Suppressor macrophage treated with lipopolysaccharide for 1 hour (primary cell): ENCODE measurements around the gene FSCB.
"Not testable (repeated sequence)": the region's sequence is repeated elsewhere in the genome, so short reads cannot be mapped to it uniquely, and the experiment has no call there.

ENCODE experiments used
- DNase-seq, 3 donors: peaks; one replicate each; pipeline ENCODE4 v3.0.0-alpha.2; 2020 to 2022

The FSCB gene

GRCh38 chr14:44507183-44507582, at the start of gene FSCB:
TSS of gene FSCB (minus strand) at chr14:44507283. CDS start at chr14:44506987, 296 bp downstream.
- DNase-seq: no peak

GRCh38 chr14:44531658-44532057, 24.6 kb upstream of the FSCB start:
- no peak for DNase-seq

- no peak for DNase-seq
Observed at GRCh38 chr14:44530475-44530874, 23.4 kb upstream of the FSCB start.

GRCh38 chr14:44529026-44529425, 21.9 kb upstream of the FSCB start:
- no peak for DNase-seq

GRCh38 chr14:44528180-44528579, 21.1 kb upstream of the FSCB start:
- DNase-seq: no peak

- no peak for DNase-seq
Observed at GRCh38 chr14:44525237-44525636, 18.2 kb upstream of the FSCB start.

GRCh38 chr14:44515668-44516067, 8.6 kb upstream of the FSCB start:
- DNase-seq: not testable (repeated sequence)

- DNase-seq: no peak
Observed at GRCh38 chr14:44508834-44509233, 1.8 kb upstream of the FSCB start.

GRCh38 chr14:44505588-44505987, 1.5 kb downstream of the FSCB start:
- no peak for DNase-seq

- no peak for DNase-seq
Observed at GRCh38 chr14:44497148-44497547, 9.9 kb downstream of the FSCB start.

GRCh38 chr14:44494137-44494536, 12.9 kb downstream of the FSCB start:
- no peak for DNase-seq

GRCh38 chr14:44490966-44491365, 16.1 kb downstream of the FSCB start:
- DNase-seq: no peak

GRCh38 chr14:44477953-44478352, 29.1 kb downstream of the FSCB start:
- no peak for DNase-seq

GRCh38 chr14:44468771-44469170, 38.3 kb downstream of the FSCB start:
- DNase-seq: no peak

GRCh38 chr14:44463356-44464004, 43.6 kb downstream of the FSCB start:
- DNase-seq: no peak

- DNase-seq: no peak
Observed at GRCh38 chr14:44462381-44462780, 44.7 kb downstream of the FSCB start.

GRCh38 chr14:44461811-44462210, 45.3 kb downstream of the FSCB start:
- DNase-seq: no peak
